Suprapubic skin (tissue), 4 donors: ENCODE data around the gene NT5E. TPM values are rescaled to one million over a fixed set of nuclear protein-coding genes. Genes with fewer than 3 reads are reported as not detected.
A peak's percentile ranks its signal among the peaks of the same experiment; 100 is the strongest.

Experiments
- DNase-seq, 2 donors: peaks; one replicate each; pipeline ENCODE4 v3.0.0-alpha.2; 2019; ENCODE audit warnings: low spot score in 2 of 2
- H3K27ac ChIP-seq: fragments of 200-600 bp; sonication (generic); one replicate; pipeline ENCODE4 v1.5.1; 2019
- H3K27me3 ChIP-seq: fragments of 200-600 bp; sonication (generic); one replicate; pipeline ENCODE4 v1.5.1; 2019
- H3K36me3 ChIP-seq: fragments of 200-600 bp; sonication (generic); one replicate; pipeline ENCODE4 v1.5.1; 2019
- H3K4me1 ChIP-seq: fragments of 200-600 bp; sonication (generic); one replicate; pipeline ENCODE4 v1.5.1; 2019
- H3K4me3 ChIP-seq: fragments of 200-600 bp; sonication (generic); one replicate; pipeline ENCODE4 v1.5.1; 2019; ENCODE audit warnings: mild to moderate bottlenecking
- H3K9me3 ChIP-seq: fragments of 200-600 bp; sonication (generic); one replicate; pipeline ENCODE4 v1.5.1; 2019
- EP300 ChIP-seq: sonication (generic); formaldehyde crosslinking; IDR thresholded peaks from one replicate; pipeline ENCODE4 v1.6.1; 2017; ENCODE audit warnings: antibody characterized with exemption
- POLR2A ChIP-seq, 2 donors: fragments of 450-650 bp; IDR thresholded peaks; one replicate each; pipeline ENCODE4 v1.6.1; 2017; ENCODE audit warnings: antibody characterized with exemption in 2 of 2, mild to moderate bottlenecking in 2 of 2, moderate library complexity in 2 of 2
- POLR2AphosphoS5 ChIP-seq, 3 donors: sonication (generic); formaldehyde crosslinking; IDR thresholded peaks; one replicate each; pipeline ENCODE4 v1.6.1; 2017; ENCODE audit warnings: antibody characterized with exemption in 3 of 3
- WGBS: methylation state at CpG from one replicate; pipeline ENCODE4 v1.1.5; 2018; 5-methylcytosine and 5-hydroxymethylcytosine counted together
- total RNA-seq, 4 donors: library from RNA; depleted of rRNA; stranded (reverse); fragments of >200 nt; gene quantifications; one replicate each; pipeline ENCODE4 v1.1.0, GENCODE V29; 2016
- TF ChIP-seq, protein P1 (sequence below), 2 donors: fragments of 200-600 bp in 1 of 2; fragments of 450-650 bp in 1 of 2; sonication (generic) in 1 of 2; IDR thresholded peaks; one replicate each; pipeline ENCODE4 v1.5.1; 2016 to 2019; ENCODE audit warnings: antibody characterized with exemption in 2 of 2, mild to moderate bottlenecking in 1 of 2, moderate library complexity in 1 of 2

Gene NT5E
- total RNA-seq, 4 donors from 2014 or later: 1.1 to 8.7 (median 5.7) TPM

DNA sequence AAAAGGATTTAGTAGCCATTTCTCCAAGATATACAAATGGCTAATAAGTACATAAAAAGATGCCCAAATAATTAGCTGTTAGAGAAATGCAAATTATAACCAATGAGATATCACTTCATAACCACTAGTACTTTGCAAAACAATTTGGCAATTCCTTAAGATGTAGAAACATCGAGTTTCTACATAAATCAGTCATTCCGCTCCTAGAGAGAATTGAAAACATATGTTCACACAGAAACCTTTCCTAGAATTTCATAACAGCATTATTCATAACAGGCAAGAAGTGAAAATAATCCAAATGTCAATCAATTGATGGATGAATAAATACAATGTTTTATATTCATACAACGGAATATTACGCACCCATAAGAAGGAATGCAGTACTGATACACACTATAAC lies 20.5 kb upstream of the NT5E start:
- WGBS: 77% methylated on average over 4 of the region's 4 CpGs
- no peaks in the 10 kb centered on the region for H3K9me3 ChIP-seq

DNA sequence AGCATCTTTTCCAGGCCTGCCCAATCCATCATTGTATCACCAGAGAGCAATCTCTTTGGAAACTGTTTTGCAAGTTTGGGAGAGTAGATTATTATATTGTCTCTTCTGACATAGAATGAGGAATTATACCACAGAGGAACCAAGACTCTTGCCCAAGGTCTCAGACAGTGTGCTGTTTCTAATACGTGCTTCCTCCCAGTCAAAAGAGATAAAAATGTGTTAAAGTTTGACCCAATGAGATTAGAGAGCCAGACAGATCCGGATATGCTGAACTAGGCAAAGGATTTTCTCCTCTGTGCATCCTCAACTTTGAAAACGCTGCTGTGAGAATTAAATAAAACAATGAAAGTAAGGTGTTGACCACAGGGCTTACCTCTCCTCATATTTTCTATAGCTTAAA lies 18.6 kb upstream of the NT5E start:
- no peaks in the 10 kb centered on the region for H3K27me3 ChIP-seq
- H3K4me1 ChIP-seq: no peaks in the 10 kb centered on the region
- no peaks in the 10 kb centered on the region for H3K9me3 ChIP-seq
- no peak for DNase-seq
- H3K36me3 ChIP-seq: no peaks in the 10 kb centered on the region
- H3K27ac ChIP-seq: no peak overlapping the region
- 71% methylated on average over 3 of the region's 3 CpGs for WGBS
- no peak overlapping the region for H3K4me3 ChIP-seq
- TF ChIP-seq, protein P1, sequence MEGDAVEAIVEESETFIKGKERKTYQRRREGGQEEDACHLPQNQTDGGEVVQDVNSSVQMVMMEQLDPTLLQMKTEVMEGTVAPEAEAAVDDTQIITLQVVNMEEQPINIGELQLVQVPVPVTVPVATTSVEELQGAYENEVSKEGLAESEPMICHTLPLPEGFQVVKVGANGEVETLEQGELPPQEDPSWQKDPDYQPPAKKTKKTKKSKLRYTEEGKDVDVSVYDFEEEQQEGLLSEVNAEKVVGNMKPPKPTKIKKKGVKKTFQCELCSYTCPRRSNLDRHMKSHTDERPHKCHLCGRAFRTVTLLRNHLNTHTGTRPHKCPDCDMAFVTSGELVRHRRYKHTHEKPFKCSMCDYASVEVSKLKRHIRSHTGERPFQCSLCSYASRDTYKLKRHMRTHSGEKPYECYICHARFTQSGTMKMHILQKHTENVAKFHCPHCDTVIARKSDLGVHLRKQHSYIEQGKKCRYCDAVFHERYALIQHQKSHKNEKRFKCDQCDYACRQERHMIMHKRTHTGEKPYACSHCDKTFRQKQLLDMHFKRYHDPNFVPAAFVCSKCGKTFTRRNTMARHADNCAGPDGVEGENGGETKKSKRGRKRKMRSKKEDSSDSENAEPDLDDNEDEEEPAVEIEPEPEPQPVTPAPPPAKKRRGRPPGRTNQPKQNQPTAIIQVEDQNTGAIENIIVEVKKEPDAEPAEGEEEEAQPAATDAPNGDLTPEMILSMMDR (IDR thresholded peaks at IDR 0.05): no peak
- TF ChIP-seq EP300 (no peak), POLR2AphosphoS5 (IDR thresholded peaks at IDR 0.05) (no peak), POLR2A (IDR thresholded peaks at IDR 0.05) (no peak)

More for the DNA sequence above, 20.5 kb upstream of the NT5E start:
- TF ChIP-seq POLR2AphosphoS5 (IDR thresholded peaks at IDR 0.05) (no peak), POLR2A (IDR thresholded peaks at IDR 0.05) (no peak), EP300 (no peak)
- TF ChIP-seq, protein P1 (IDR thresholded peaks at IDR 0.05): no peak
- H3K27me3 ChIP-seq: no peaks in the 10 kb centered on the region
- no peaks in the 10 kb centered on the region for H3K36me3 ChIP-seq
- no peak overlapping the region for H3K4me3 ChIP-seq
- H3K27ac ChIP-seq: no peak overlapping the region
- no peak for DNase-seq
- H3K4me1 ChIP-seq: no peaks in the 10 kb centered on the region

DNA sequence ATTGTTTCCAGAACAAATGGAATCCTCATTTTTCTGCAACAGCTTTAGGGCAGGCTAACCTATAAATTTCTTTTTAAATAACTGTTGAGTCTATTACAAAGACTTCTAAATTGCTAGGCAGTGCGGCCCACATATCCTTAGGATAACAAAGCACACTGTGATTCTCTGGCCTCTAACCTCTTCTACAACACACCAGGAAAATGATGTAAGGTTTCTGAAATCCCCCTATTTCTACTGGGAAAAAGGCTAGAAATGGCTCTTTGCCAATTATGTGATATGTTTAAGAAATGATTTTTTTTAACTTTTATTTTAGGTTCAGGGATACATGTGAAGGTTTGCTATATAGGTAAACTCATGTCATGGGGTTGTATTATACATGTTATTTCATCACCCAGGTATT lies 17.3 kb upstream of the NT5E start:
- no peak for TF ChIP-seq POLR2A (IDR thresholded peaks at IDR 0.05)
- no peak for TF ChIP-seq EP300
- TF ChIP-seq, protein P1 (IDR thresholded peaks at IDR 0.05): no peak
- no peak for TF ChIP-seq POLR2AphosphoS5 (IDR thresholded peaks at IDR 0.05)
- no peaks in the 10 kb centered on the region for H3K4me1 ChIP-seq
- no peak overlapping the region for H3K27ac ChIP-seq

DNA sequence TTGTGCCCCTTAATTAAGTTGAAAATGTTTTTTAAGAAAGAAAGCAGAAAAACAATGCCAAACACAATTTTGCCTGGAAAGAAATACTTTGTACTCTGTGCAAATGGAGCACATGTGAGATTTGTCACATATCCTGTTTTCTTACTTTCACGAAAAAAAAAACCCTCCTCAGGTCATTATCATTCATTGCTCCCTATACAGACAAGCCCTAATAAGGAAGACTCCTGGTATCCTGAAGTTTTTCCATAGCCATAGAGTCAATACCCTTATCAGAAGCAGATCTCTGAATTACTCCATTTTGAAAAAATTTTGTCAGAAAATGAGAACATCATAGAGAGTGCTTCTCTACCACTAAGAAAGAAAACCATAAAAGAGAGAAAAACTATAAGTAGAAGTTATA lies 14.0 kb upstream of the NT5E start:
- H3K27me3 ChIP-seq: no peaks in the 10 kb centered on the region
- no peak overlapping the region for H3K4me3 ChIP-seq
- no peaks in the 10 kb centered on the region for H3K36me3 ChIP-seq
- 34% methylated on average over 1 of the region's 1 CpG for whole genome bisulfite sequencing
- no peak for DNase-seq
- no peaks in the 10 kb centered on the region for H3K9me3 ChIP-seq
- TF ChIP-seq, protein P1 (IDR thresholded peaks at IDR 0.05): no peak
- TF ChIP-seq EP300: no peak
- no peak for TF ChIP-seq POLR2A (IDR thresholded peaks at IDR 0.05)
- TF ChIP-seq POLR2AphosphoS5 (IDR thresholded peaks at IDR 0.05): no peak
- peak overlapping the region; percentile 38 for H3K27ac ChIP-seq
- H3K4me1 ChIP-seq: no peaks in the 10 kb centered on the region

More for the DNA sequence above, 17.3 kb upstream of the NT5E start:
- 55% methylated on average over 1 of the region's 1 CpG for WGBS
- Histone ChIP-seq H3K9me3 (no peaks in the 10 kb centered on the region), H3K27me3 (no peaks in the 10 kb centered on the region), H3K36me3 (no peaks in the 10 kb centered on the region), H3K4me3 (no peak overlapping the region)
- no peak for DNase-seq

DNA sequence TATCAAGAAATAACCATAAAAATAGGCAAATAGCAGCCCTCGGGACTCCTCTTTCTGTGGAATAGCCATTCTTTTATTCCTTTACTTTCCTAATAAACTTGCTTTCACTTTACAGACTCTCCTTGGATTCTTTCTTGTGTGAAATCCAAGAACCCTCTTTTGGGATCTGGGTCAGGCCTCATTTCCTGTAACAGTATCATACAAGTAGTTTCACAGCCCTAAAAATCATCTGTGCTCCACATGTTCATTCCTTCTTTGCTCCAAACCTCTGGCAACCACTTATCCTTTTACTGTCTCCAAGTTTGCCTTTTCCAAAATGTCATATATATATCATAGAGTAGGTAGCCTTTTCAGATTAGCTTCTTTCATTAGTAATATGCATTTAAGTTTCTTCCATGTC lies 13.5 kb upstream of the NT5E start:
- H3K27ac ChIP-seq: peak overlapping the region; percentile 38
- no peaks in the 10 kb centered on the region for H3K36me3 ChIP-seq
- DNase-seq: no peak
- H3K27me3 ChIP-seq: no peaks in the 10 kb centered on the region
- H3K9me3 ChIP-seq: no peaks in the 10 kb centered on the region
- TF ChIP-seq EP300: no peak
- TF ChIP-seq POLR2A (IDR thresholded peaks at IDR 0.05): no peak
- TF ChIP-seq, protein P1 (IDR thresholded peaks at IDR 0.05): no peak
- TF ChIP-seq POLR2AphosphoS5 (IDR thresholded peaks at IDR 0.05): no peak
- WGBS: 61% methylated on average over 1 of the region's 1 CpG
- H3K4me3 ChIP-seq: no peak overlapping the region
- H3K4me1 ChIP-seq: no peaks in the 10 kb centered on the region
